HCT116 (cell line): ENCODE measurements around the gene NPNT.

Source experiments
- CTCF ChIP-seq, 3 experiments: fragments of 200-600 bp in 1 of 3; sonication (generic) in 1 of 3; IDR thresholded peaks in 2 of 3; conservative IDR thresholded peaks in 1 of 3; 2 replicates each; pipeline ENCODE4 v1.5.1; 2012 to 2017; ENCODE audit warnings: low read depth in 2 of 3, low read length in 2 of 3, antibody characterized with exemption in 1 of 3, borderline replicate concordance in 1 of 3, control low read depth in 1 of 3, mild to moderate bottlenecking in 1 of 3, mixed read lengths in 1 of 3, mixed run types in 1 of 3, moderate library complexity in 1 of 3; ENCODE audit not compliant: insufficient read depth in 1 of 3
- EGR1 ChIP-seq: IDR thresholded peaks from 2 replicates; pipeline ENCODE4 v1.6.1; 2012; ENCODE audit warnings: low read depth
- POLR2A ChIP-seq: IDR thresholded peaks from 2 replicates; pipeline ENCODE4 v1.7.0; 2011; ENCODE audit warnings: borderline replicate concordance; ENCODE audit not compliant: insufficient read depth, insufficient read length; ENCODE audit errors: extremely low read depth

- TF ChIP-seq CTCF (IDR thresholded peaks at IDR 0.05 in 2 of 3, conservative IDR thresholded peaks at IDR 0.05 in 1 of 3; ENCODE audit: borderline replicate concordance in 1 of 3, insufficient read depth in 1 of 3, low read depth in 2 of 3, low read length in 2 of 3) = no peak
- TF ChIP-seq POLR2A = no peak
- no peak for TF ChIP-seq EGR1
Measured at GRCh38 chr4:105998171-105999063, 103.1 kb downstream of the NPNT start.
